GM12874 (cell line): ENCODE results near the gene UNC13B.

Experiments
- CTCF ChIP-seq: IDR thresholded peaks from 2 replicates; pipeline ENCODE4 v1.5.1; 2011; ENCODE audit warnings: low read depth, mild to moderate bottlenecking, control low read depth, low read length, moderate library complexity; ENCODE audit not compliant: insufficient read depth

Gene UNC13B

DNA sequence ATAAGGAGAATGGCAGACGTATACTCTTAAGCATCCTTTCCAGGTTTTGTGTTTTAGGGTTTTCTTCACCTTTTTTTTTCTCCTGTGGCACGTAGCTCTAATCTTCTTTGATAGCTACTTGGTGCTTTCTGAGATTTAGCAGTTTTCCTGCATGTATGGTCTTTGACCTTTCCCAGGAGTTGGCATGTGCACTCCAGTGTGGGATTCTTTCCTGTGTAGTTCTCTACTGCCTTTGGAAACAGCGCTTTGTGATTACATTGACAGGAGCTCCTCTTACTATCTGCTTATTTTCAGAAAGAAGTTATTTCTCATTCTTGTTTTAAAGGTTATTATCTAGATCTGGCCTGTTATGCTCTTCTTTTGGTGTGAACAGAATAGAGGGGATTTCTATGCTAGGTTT, 65.5 kb downstream of the UNC13B start:
- TF ChIP-seq CTCF = no peak

DNA sequence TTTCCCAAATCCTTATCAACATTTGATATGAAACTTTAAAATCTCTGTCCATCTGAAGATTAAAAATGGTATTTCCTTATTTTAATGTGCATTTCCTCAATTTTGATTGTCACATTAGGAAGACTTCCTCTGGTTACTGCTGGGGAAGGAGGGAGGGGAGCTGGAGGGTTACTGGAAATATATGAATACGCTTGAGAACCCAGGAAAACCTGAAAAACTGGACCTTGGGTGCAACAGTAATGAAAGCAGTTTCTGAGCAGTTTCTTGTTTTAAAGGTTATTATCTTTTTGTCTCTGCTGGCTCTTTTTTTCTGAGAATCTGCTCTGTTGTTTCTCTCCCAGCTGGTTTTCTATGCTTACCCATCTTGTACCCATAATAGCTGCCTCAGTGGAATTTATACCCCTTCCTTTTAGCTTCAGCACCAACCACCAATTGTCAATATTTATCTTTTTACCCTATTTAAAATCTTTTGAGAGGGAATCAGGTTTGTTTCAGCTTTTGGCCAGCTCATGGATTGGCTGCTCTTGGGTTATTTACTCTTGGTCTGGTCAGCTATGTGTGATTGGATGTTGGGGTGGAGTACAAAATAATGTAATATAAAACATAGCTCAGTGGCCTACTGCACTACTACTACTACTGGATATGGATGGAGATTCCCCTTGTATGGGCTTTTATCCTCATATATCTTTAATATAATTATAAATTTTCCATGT, 67.4 kb downstream of the UNC13B start:
- TF ChIP-seq CTCF = no peak

DNA sequence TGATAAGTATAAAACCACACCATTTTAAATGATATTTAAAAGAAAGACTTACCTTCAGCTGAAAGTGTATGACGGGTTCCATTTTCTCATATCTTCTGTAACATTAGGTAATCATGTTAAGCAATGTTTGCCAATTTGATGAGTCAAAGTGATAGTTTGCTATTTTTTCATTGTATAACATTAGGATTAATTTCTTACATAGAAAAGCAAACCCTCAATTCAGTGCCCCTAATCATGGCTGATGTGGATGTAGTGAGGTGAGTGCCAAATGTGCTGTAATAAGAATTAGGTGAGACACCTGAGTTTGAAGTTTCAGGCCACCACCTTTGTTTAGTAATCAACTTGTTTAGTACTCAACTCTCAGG, 68.0 kb downstream of the UNC13B start:
- no peak for TF ChIP-seq CTCF

DNA sequence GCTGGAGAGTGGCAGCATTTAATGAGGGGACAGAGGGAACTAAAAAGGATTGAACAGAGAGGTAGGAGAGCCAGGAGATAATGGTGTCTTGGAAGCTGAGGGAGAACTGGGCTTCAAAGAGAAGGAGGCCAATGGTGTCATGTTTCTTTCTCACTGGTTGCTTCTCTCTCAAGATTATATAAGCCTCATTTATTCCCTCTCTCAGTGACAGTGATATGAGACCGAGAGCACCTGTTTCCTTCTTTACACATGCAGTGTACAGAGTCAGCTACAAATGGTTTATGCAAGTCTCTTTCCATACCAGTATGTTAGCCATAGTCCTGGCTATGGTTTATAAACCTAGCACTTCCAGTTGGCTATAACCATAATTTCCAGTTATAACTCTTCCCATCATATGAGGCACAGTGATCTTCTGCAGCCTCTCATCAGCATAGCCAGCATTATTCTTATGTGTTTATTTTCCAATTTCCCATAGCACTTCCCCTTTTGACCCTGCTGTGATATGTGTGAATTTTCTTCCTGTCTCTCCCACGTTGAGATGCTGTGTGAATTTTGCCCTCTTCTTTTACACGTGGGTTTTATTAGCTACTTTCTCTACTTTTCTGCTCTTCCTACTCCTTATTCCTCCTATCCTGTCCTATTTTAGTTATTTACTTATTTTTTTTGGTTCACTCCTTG, 71.2 kb downstream of the UNC13B start:
- no peak for TF ChIP-seq CTCF

DNA sequence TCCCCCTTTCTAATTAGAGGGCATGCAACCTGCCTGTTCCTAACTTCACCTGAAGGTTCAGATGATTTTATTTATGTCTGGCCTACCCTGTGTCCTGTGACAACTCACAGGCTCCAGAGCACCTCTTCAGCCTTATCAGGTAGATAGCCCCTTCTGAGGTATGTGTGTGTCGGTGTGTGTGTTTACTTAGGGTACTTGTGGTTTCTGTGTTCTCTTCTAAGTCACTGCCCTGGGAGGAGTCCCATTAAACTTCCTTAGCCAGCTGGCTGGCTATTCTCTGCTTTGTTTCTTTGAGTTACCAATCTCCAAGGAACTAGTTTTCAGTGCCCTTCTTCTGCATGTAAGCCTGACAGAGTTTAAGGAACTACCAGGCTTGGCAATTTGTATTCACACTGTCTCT, 74.9 kb downstream of the UNC13B start:
- TF ChIP-seq CTCF = no peak

- no peak for TF ChIP-seq CTCF
Measured at GRCh38 chr9:35237311-35237710, 75.5 kb downstream of the UNC13B start.

DNA sequence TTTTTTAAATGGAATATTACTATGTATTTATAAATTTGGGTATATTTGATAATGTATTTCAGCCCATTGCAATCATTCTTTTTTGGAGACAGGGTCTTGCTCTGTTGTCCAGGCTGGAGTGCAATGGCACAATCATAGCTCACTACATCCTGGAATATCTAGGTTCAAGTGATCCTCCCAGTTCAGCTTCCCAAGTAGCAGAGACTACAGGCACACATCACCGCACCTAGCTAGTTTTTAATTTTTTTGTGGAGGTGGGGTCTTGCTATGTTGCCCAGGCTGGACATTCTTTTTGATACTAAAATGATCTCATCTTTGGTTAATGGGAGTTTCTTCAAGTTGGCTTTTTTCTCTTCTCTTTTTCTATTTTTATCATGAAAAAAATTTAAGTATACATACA, 91.3 kb downstream of the UNC13B start:
- TF ChIP-seq CTCF = no peak
